HepG2 (cell line): ENCODE data around the gene CLCNKA. TPM values are rescaled to one million over a fixed set of nuclear protein-coding genes. Genes with fewer than 3 reads are reported as not detected.

Experiments used
- ADNP ChIP-seq: sonication (generic); formaldehyde crosslinking; IDR thresholded peaks from 2 replicates; pipeline ENCODE4 v1.4.0; 2020; ENCODE audit warnings: missing genetic modification reagents
- ATF1 ChIP-seq: IDR thresholded peaks from 2 replicates; pipeline ENCODE4 v1.6.1; 2016; ENCODE audit warnings: mild to moderate bottlenecking, control low read depth
- CAMTA2 ChIP-seq: sonication (generic); formaldehyde crosslinking; IDR thresholded peaks from 2 replicates; pipeline ENCODE4 v1.4.0; 2020; ENCODE audit warnings: mild to moderate bottlenecking, missing genetic modification reagents, borderline replicate concordance
- CREBL2 ChIP-seq: sonication (generic); formaldehyde crosslinking; IDR thresholded peaks from 2 replicates; pipeline ENCODE4 v1.8.1; 2023; ENCODE audit warnings: missing genetic modification reagents, mild to moderate bottlenecking, borderline replicate concordance
- FOXA1 ChIP-seq, 2 experiments: fragments of 450-650 bp in 1 of 2; sonication (generic) in 1 of 2; formaldehyde crosslinking in 1 of 2; IDR thresholded peaks; 2 replicates each; pipeline versions ENCODE4 v1.4.0 to v1.6.1; 2016 to 2020; ENCODE audit warnings: missing genetic modification reagents in 1 of 2
- FOXO1 ChIP-seq: sonication (generic); formaldehyde crosslinking; IDR thresholded peaks from 2 replicates; pipeline ENCODE4 v1.4.0; 2020; ENCODE audit warnings: missing genetic modification reagents
- FUBP1 ChIP-seq: sonication (generic); formaldehyde crosslinking; IDR thresholded peaks from 2 replicates; pipeline ENCODE4 v1.5.1; 2020; ENCODE audit warnings: missing genetic modification reagents, mild to moderate bottlenecking, borderline replicate concordance
- KDM1A ChIP-seq: IDR thresholded peaks from 2 replicates; pipeline ENCODE4 v1.6.1; 2016; ENCODE audit warnings: missing compliant biosample characterization
- LCORL ChIP-seq, 2 experiments: fragments of 450-650 bp in 1 of 2; sonication (generic) in 1 of 2; formaldehyde crosslinking in 1 of 2; IDR thresholded peaks; 2 replicates each; pipeline versions ENCODE4 v1.5.0 to v1.6.1; 2017 to 2020; ENCODE audit warnings: antibody characterized with exemption in 1 of 2, missing genetic modification reagents in 1 of 2
- MAZ ChIP-seq, 2 experiments: sonication (generic) in 1 of 2; formaldehyde crosslinking in 1 of 2; IDR thresholded peaks; 2 replicates each; pipeline versions ENCODE4 v1.5.0 to v1.6.1; 2012 to 2020; ENCODE audit warnings: low read depth in 2 of 2, mild to moderate bottlenecking in 2 of 2, borderline replicate concordance in 1 of 2, improper control_type of control experiment in 1 of 2, low read length in 1 of 2, missing genetic modification reagents in 1 of 2, moderate library complexity in 1 of 2
- NFKB2 ChIP-seq: sonication (generic); formaldehyde crosslinking; IDR thresholded peaks from 2 replicates; pipeline ENCODE4 v1.4.0; 2020; ENCODE audit warnings: missing genetic modification reagents, borderline replicate concordance
- ONECUT2 ChIP-seq: sonication (generic); formaldehyde crosslinking; IDR thresholded peaks from 2 replicates; pipeline ENCODE4 v1.4.0; 2020; ENCODE audit warnings: missing genetic modification reagents
- RXRA ChIP-seq: sonication (generic); formaldehyde crosslinking; IDR thresholded peaks from 2 replicates; pipeline ENCODE4 v1.5.1; 2020; ENCODE audit warnings: missing genetic modification reagents
- SMAD9 ChIP-seq: sonication (generic); formaldehyde crosslinking; IDR thresholded peaks from 2 replicates; pipeline ENCODE4 v1.5.1; 2020; ENCODE audit warnings: mild to moderate bottlenecking, missing genetic modification reagents
- SMARCE1 ChIP-seq: fragments of 450-650 bp; IDR thresholded peaks from 2 replicates; pipeline ENCODE4 v1.6.1; 2017; ENCODE audit warnings: borderline replicate concordance
- SNAPC2 ChIP-seq: sonication (generic); formaldehyde crosslinking; IDR thresholded peaks from 2 replicates; pipeline ENCODE4 v1.8.1; 2022; ENCODE audit warnings: mild to moderate bottlenecking, missing genetic modification reagents
- TARDBP ChIP-seq: sonication (generic); formaldehyde crosslinking; IDR thresholded peaks from 2 replicates; pipeline ENCODE4 v1.8.0; 2022; ENCODE audit warnings: mild to moderate bottlenecking, missing genetic modification reagents
- TEAD3 ChIP-seq: optimal IDR thresholded peaks from 2 replicates; pipeline ENCODE3; 2016; ENCODE audit warnings: borderline replicate concordance
- ZHX1 ChIP-seq: sonication (generic); formaldehyde crosslinking; IDR thresholded peaks from 2 replicates; pipeline ENCODE4 v1.8.1; 2022; ENCODE audit warnings: low read depth, mild to moderate bottlenecking, missing genetic modification reagents
- ZMYM3 ChIP-seq: sonication (generic); formaldehyde crosslinking; IDR thresholded peaks from 2 replicates; pipeline ENCODE4 v1.5.1; 2020; ENCODE audit warnings: mild to moderate bottlenecking, missing genetic modification reagents
- ZNF24 ChIP-seq: fragments of 450-650 bp; IDR thresholded peaks from 2 replicates; pipeline ENCODE4 v1.6.1; 2017; ENCODE audit warnings: antibody characterized with exemption, mild to moderate bottlenecking
- ZNF607 ChIP-seq: sonication (generic); formaldehyde crosslinking; IDR thresholded peaks from 2 replicates; pipeline ENCODE4 v1.5.1; 2020; ENCODE audit warnings: missing genetic modification reagents, mild to moderate bottlenecking, borderline replicate concordance
- polyA plus RNA-seq, 8 experiments: library from polyadenylated mRNA; depleted of rRNA in 3 of 8; stranded (reverse) in 7 of 8; unstranded in 1 of 8; fragments of >200 nt; fragmentation: Illumina TruSeq in 4 of 8; extraction: Trizol in 4 of 8; gene quantifications; 2 replicates each; pipeline versions ENCODE4 v1.2.1 to v1.2.3, GENCODE V29; 2011 to 2016; ENCODE audit warnings: low read depth in 4 of 8, missing spikeins in 1 of 8, mixed read lengths in 1 of 8; ENCODE audit not compliant: insufficient read depth in 1 of 8
- total RNA-seq, 5 experiments: library from RNA; depleted of rRNA; stranded (reverse); fragments of >200 nt; fragmentation: Illumina TruSeq; extraction: Trizol; gene quantifications; 2 replicates each; pipeline ENCODE4 v1.2.3, GENCODE V29; 2016; ENCODE audit warnings: low read depth in 1 of 5
- TF ChIP-seq, protein P1 (sequence below): sonication (generic); formaldehyde crosslinking; IDR thresholded peaks from 2 replicates; pipeline ENCODE4 v1.9.0; 2022; ENCODE audit warnings: low read depth, missing genetic modification reagents

CLCNKA gene
- total and polyA plus RNA-seq, 2 of the 13 experiments (the other 11 are each of a cell fraction or from before 2014, with no cell fraction given): 0.03 TPM; not detected in 1

- TF ChIP-seq, protein P1, sequence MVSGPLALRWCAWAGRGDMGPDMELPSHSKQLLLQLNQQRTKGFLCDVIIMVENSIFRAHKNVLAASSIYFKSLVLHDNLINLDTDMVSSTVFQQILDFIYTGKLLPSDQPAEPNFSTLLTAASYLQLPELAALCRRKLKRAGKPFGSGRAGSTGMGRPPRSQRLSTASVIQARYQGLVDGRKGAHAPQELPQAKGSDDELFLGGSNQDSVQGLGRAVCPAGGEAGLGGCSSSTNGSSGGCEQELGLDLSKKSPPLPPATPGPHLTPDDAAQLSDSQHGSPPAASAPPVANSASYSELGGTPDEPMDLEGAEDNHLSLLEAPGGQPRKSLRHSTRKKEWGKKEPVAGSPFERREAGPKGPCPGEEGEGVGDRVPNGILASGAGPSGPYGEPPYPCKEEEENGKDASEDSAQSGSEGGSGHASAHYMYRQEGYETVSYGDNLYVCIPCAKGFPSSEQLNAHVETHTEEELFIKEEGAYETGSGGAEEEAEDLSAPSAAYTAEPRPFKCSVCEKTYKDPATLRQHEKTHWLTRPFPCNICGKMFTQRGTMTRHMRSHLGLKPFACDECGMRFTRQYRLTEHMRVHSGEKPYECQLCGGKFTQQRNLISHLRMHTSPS (CRISPR knock-in tag): 0 out of 2 replicates have a peak, but pooled peaks have one; percentile 28
- TF ChIP-seq FOXA1 (IDR thresholded peaks at IDR 0.05) (no peak), FOXA1 (CRISPR knock-in tag; IDR thresholded peaks at IDR 0.05) (peak; percentile 90), FUBP1 (no peak), FOXO1 (peak; percentile 73), SMARCE1 (no peak), KDM1A (CRISPR knock-in tag) (peak; percentile 22; the same call in 1 of the 2 replicates), ADNP (CRISPR knock-in tag) (peak; percentile 38; the same call in 1 of the 2 replicates), CREBL2 (no peak), SNAPC2 (CRISPR knock-in tag) (no peak), TEAD3 (CRISPR knock-in tag) (peak; percentile 65), ATF1 (CRISPR knock-in tag) (no peak), TARDBP (CRISPR knock-in tag) (0 out of 2 replicates have a peak, but pooled peaks have one; percentile 37), ZNF24 (no peak), SMAD9 (CRISPR knock-in tag) (no peak), ZMYM3 (CRISPR knock-in tag) (peak; percentile 75; the same call in 1 of the 2 replicates), NFKB2 (CRISPR knock-in tag) (no peak), ONECUT2 (no peak), RXRA (CRISPR knock-in tag) (0 out of 2 replicates have a peak, but pooled peaks have one; percentile 12), CAMTA2 (CRISPR knock-in tag) (no peak), LCORL (IDR thresholded peaks at IDR 0.05) (no peak), LCORL (CRISPR knock-in tag; IDR thresholded peaks at IDR 0.05) (peak; percentile 74), ZHX1 (no peak), ZNF607 (CRISPR knock-in tag) (peak; percentile 40; the same call in 1 of the 2 replicates), MAZ (IDR thresholded peaks at IDR 0.05; ENCODE audit: borderline replicate concordance, low read depth, low read length) (no peak), MAZ (CRISPR knock-in tag; IDR thresholded peaks at IDR 0.05; ENCODE audit: low read depth) (peak; percentile 68; the same call in 1 of the 2 replicates)
Observed at GRCh38 chr1:15994590-15995351, 27.1 kb upstream of the CLCNKA start (continued).
